GM12878 (cell line): Measurements from ENCODE around the gene KLRG1. TPM values are rescaled to one million over a fixed set of nuclear protein-coding genes. Genes with fewer than 3 reads are reported as not detected.

ENCODE experiments used
- ATAC-seq: fragments of 200-7000 bp; cut with Tn5 transposase; 3 replicates; pipeline ENCODE4 v1.9.1; 2020; ENCODE audit warnings: mild to moderate bottlenecking, moderate library complexity
- BruUV-seq: library from RNA; stranded (reverse); fragments of 400-500 nt; replicated peaks from 2 replicates; lab custom pipeline; 2021; lab: Mats Ljungman, UMichigan
- CTCF ChIA-PET: fragments of 300-600 bp; sonication (Branson Sonifier 250); formaldehyde crosslinking; extraction: SDS; loops from one replicate; lab custom pipeline; 2021; ENCODE audit warnings: inconsistent platforms; lab: Yijun Ruan, JAX
- POLR2A ChIA-PET: fragments of 350-600 bp; formaldehyde crosslinking; extraction: SDS; loops from one replicate; lab custom pipeline; 2021; ENCODE audit warnings: inconsistent platforms; lab: Charles Lee
- RAD21 ChIA-PET: fragments of 300-600 bp; sonication (Branson Sonifier 250); formaldehyde crosslinking; loops from one replicate; lab custom pipeline; 2023; ENCODE audit warnings: antibody characterized with exemption; ENCODE audit not compliant: unreplicated experiment; lab: Charles Lee
- SMC1A ChIA-PET: fragments of 300-600 bp; sonication (Branson Sonifier 250); formaldehyde crosslinking; loops from one replicate; lab custom pipeline; 2023; ENCODE audit not compliant: unreplicated experiment, uncharacterized antibody; lab: Charles Lee
- DNase-seq: peaks from one replicate; pipeline ENCODE4 v3.0.0-alpha.2; 2011; ENCODE audit warnings: low read depth, low spot score
- FAIRE-seq: peaks from 3 replicates; lab custom pipeline; 2011; peaks lifted over from hg19 to GRCh38; lab: Jason Lieb, UNC
- H2AFZ ChIP-seq: 2 replicates; pipeline ENCODE4 v1.6.0; 2011; ENCODE audit warnings: low read depth, low read length, control low read depth; ENCODE audit not compliant: control insufficient read depth
- H3K27ac ChIP-seq: 2 replicates; pipeline ENCODE4 v1.5.1; 2011; ENCODE audit warnings: control low read depth; ENCODE audit not compliant: control insufficient read depth, insufficient read depth
- H3K27me3 ChIP-seq, 2 experiments: replicated peaks in 1 of 2; 2 replicates each; pipeline versions ENCODE4 v1.6.0 to v1.6.1; 2011; ENCODE audit warnings: low read length in 1 of 2; ENCODE audit not compliant: control insufficient read depth in 2 of 2, insufficient read depth in 2 of 2
- H3K36me3 ChIP-seq, 2 experiments: 2 replicates each; pipeline ENCODE4 v1.5.1; 2011; ENCODE audit warnings: low read length in 1 of 2; ENCODE audit not compliant: control insufficient read depth in 2 of 2, insufficient read depth in 2 of 2
- H3K4me1 ChIP-seq: 2 replicates; pipeline ENCODE4 v1.6.1; 2011; ENCODE audit warnings: mild to moderate bottlenecking, low read length, moderate library complexity, mixed read lengths; ENCODE audit not compliant: control insufficient read depth, insufficient read depth
- H3K4me2 ChIP-seq: 2 replicates; pipeline ENCODE4 v1.6.0; 2011; ENCODE audit warnings: control low read depth; ENCODE audit not compliant: control insufficient read depth, insufficient read depth
- H3K4me3 ChIP-seq: fragments of 200-600 bp; sonication (generic); 2 replicates; pipeline ENCODE4 v1.5.1; 2016
- H3K79me2 ChIP-seq: 2 replicates; pipeline ENCODE4 v1.6.0; 2011; ENCODE audit warnings: low read length; ENCODE audit not compliant: control insufficient read depth, insufficient read depth
- H3K9ac ChIP-seq: 2 replicates; pipeline ENCODE4 v1.8.0; 2011; ENCODE audit warnings: low read length, control low read depth, mixed read lengths; ENCODE audit not compliant: control insufficient read depth, insufficient read depth
- H3K9me3 ChIP-seq: replicated peaks from 3 replicates; pipeline ENCODE4 v1.5.1; 2011; ENCODE audit warnings: mild to moderate bottlenecking, low read length; ENCODE audit not compliant: control insufficient read depth, insufficient read depth
- H4K20me1 ChIP-seq: 2 replicates; pipeline ENCODE4 v1.6.0; 2011; ENCODE audit not compliant: control insufficient read depth, insufficient read depth
- DPF2 ChIP-seq: fragments of 450-650 bp; IDR thresholded peaks from 2 replicates; pipeline ENCODE4 v1.6.1; 2017; ENCODE audit warnings: mild to moderate bottlenecking
- FOXK2 ChIP-seq: fragments of 450-650 bp; IDR thresholded peaks from 2 replicates; pipeline ENCODE4 v1.6.1; 2017; ENCODE audit warnings: mild to moderate bottlenecking, moderate library complexity
- FOXM1 ChIP-seq: IDR thresholded peaks from 2 replicates; pipeline ENCODE4 v1.6.1; 2012; ENCODE audit warnings: low read depth, mild to moderate bottlenecking, inconsistent platforms, low read length, moderate library complexity
- HDGF ChIP-seq: fragments of 450-650 bp; IDR thresholded peaks from 2 replicates; pipeline ENCODE4 v1.6.1; 2016; ENCODE audit warnings: antibody characterized with exemption
- IRF5 ChIP-seq: fragments of 450-650 bp; IDR thresholded peaks from 2 replicates; pipeline ENCODE4 v1.6.1; 2017; ENCODE audit warnings: borderline replicate concordance
- KAT2A ChIP-seq: conservative IDR thresholded peaks from 2 replicates; pipeline ENCODE4 v1.6.1; 2011; ENCODE audit warnings: low read depth, low read length; ENCODE audit not compliant: control insufficient read depth
- MXI1 ChIP-seq: fragments of 150-350 bp; IDR thresholded peaks from 2 replicates; pipeline ENCODE4 v1.6.1; 2011; ENCODE audit warnings: low read depth, mild to moderate bottlenecking, inconsistent platforms, low read length, improper control_type of control experiment
- NFYA ChIP-seq: IDR thresholded peaks from 2 replicates; pipeline ENCODE4 v1.6.1; 2011; ENCODE audit warnings: low read depth, mild to moderate bottlenecking, low read length, improper control_type of control experiment, borderline replicate concordance
- SREBF2 ChIP-seq: IDR thresholded peaks from 2 replicates; pipeline ENCODE4 v1.6.1; 2012; ENCODE audit warnings: mild to moderate bottlenecking, low read length
- ZBTB40 ChIP-seq: fragments of 450-650 bp; IDR thresholded peaks from 2 replicates; pipeline ENCODE4 v1.6.1; 2016; ENCODE audit warnings: mild to moderate bottlenecking, moderate library complexity, borderline replicate concordance
- WGBS: methylation state at CpG from one replicate; pipeline ENCODE4 v1.1.6; 2016; ENCODE audit warnings: low lambda C conversion rate; ENCODE audit not compliant: insufficient replicate concordance, insufficient coverage; ENCODE audit errors: missing lambda C conversion rate; 5-methylcytosine and 5-hydroxymethylcytosine counted together
- in situ Hi-C: fragments of 300-500 bp; cut with MboI; formaldehyde crosslinking; loops from 9 replicates; pipeline ENCODE4 v1.14.3; 2018; ENCODE audit warnings: mixed read lengths
- intact Hi-C: fragments of 100-400 bp; cut with micrococcal nuclease; formaldehyde crosslinking; loops from one replicate; pipeline ENCODE4 v1.14.2; 2022; ENCODE audit not compliant: unreplicated experiment
- polyA plus RNA-seq, 11 experiments: library from polyadenylated mRNA; depleted of rRNA in 4 of 11; unstranded in 6 of 11; stranded (reverse) in 5 of 11; fragments of >200 nt; fragmentation: Nextera tagmentation in 4 of 11; fragmentation: Illumina TruSeq in 1 of 11; extraction: Ambion mirVana in 4 of 11; extraction: Trizol in 1 of 11; gene quantifications; 1 replicate in 1 of 11; 2 replicates in 10 of 11; pipeline versions ENCODE4 v1.2.1 to v1.2.3, GENCODE V29; 2011 to 2016; ENCODE audit warnings: inconsistent platforms in 2 of 11, missing spikeins in 2 of 11, low read depth in 1 of 11
- total RNA-seq, 4 experiments: library from RNA; depleted of rRNA in 3 of 4; stranded (reverse); fragments of >200 nt in 3 of 4; fragmentation: Illumina TruSeq in 1 of 4; extraction: Trizol in 1 of 4; gene quantifications; 2 replicates each; pipeline versions ENCODE4 v1.2.1 to v1.2.3, GENCODE V29; 2013 to 2021

Gene KLRG1
- total and polyA plus RNA-seq, 10 of the 15 experiments (the other 5 are each of a cell fraction or from before 2014, with no cell fraction given): 2.3 to 6.5 (median 3.9) TPM

GRCh38 chr12:8993827-8994226 is 4.5 kb downstream of the KLRG1 start:
- ATAC-seq (no peak), FAIRE-seq (no peak), DNase-seq (no peak)
- Histone ChIP-seq H3K4me2 (no peak overlapping the region), H3K36me3 (no peaks in the 10 kb centered on the region), H4K20me1 (no peaks in the 10 kb centered on the region), H3K79me2 (no peaks in the 10 kb centered on the region), H3K27ac (no peak overlapping the region)
- CTCF ChIA-PET: no interaction called here
- TF ChIP-seq SREBF2 (no peak), NFYA (no peak), FOXM1 (no peak), MXI1 (no peak), FOXK2 (no peak)
- TF ChIP-seq, all 136 proteins: peak for 0
- no peak overlapping the region for H2AFZ ChIP-seq
- in situ Hi-C loops (no loop called here), intact Hi-C loops (no loop called here)
- ChIA-PET POLR2A (no interaction called here), RAD21 (no interaction called here), SMC1A (no interaction called here)
- BruUV-seq: no TSS peak
- H3K4me1 ChIP-seq: peaks cover 16% of the 10 kb centered on the region; the same call in 1 of the 2 replicates
- WGBS: 85% methylated on average over 3 of the region's 3 CpGs
- no peak overlapping the region for H3K4me3 ChIP-seq
- no peak overlapping the region for H3K9ac ChIP-seq
- H3K27me3 ChIP-seq: no peaks in the 10 kb centered on the region
- H3K9me3 ChIP-seq: no peaks in the 10 kb centered on the region

GRCh38 chr12:8995021-8995775 is 5.9 kb downstream of the KLRG1 start:
- WGBS: 93% methylated on average over 4 of the region's 4 CpGs
- POLR2A ChIA-PET: no interaction called here
- no peak overlapping the region for H3K9ac ChIP-seq
- H3K4me3 ChIP-seq: no peak overlapping the region
- CTCF ChIA-PET: no interaction called here
- H3K79me2 ChIP-seq: no peaks in the 10 kb centered on the region
- H2AFZ ChIP-seq: no peak overlapping the region
- no peak overlapping the region for H3K27ac ChIP-seq
- H3K4me2 ChIP-seq: no peak overlapping the region
- no peaks in the 10 kb centered on the region for H3K36me3 ChIP-seq
- intact Hi-C loops: no loop called here
- no peaks in the 10 kb centered on the region for H3K27me3 ChIP-seq
- ATAC-seq: no peak
- in situ Hi-C loops: no loop called here
- SMC1A ChIA-PET: no interaction called here
- no peaks in the 10 kb centered on the region for H4K20me1 ChIP-seq
- no peak for DNase-seq
- RAD21 ChIA-PET: no interaction called here
- no TSS peak for BruUV-seq
- no peak for FAIRE-seq
- H3K4me1 ChIP-seq: peaks cover 16% of the 10 kb centered on the region; the same call in 1 of the 2 replicates
- H3K9me3 ChIP-seq: no peaks in the 10 kb centered on the region
- no peak for TF ChIP-seq ZBTB40
- TF ChIP-seq DPF2: no peak
- no peak for TF ChIP-seq HDGF
- TF ChIP-seq IRF5: no peak
- TF ChIP-seq NFYA: no peak
- TF ChIP-seq KAT2A: no peak
